ENCODE data around the gene FEM1B.

GRCh38 chr15:68332266-68332665 is 54.7 kb downstream of the FEM1B start:
- TF ChIP-seq CTCF (conservative IDR thresholded peaks at IDR 0.05 in 1 of 2, IDR thresholded peaks at IDR 0.05 in 1 of 2; ENCODE audit: low read depth in 1 of 2, low read length in 2 of 2) = no peak
- no peak for TF ChIP-seq EZH2 (IDR thresholded peaks at IDR 0.05; ENCODE audit: low read length, missing control alignments)

Measured in fibroblast of lung (primary cell).